Measurements from ENCODE around the gene C3orf85. TPM values are rescaled to one million over a fixed set of nuclear protein-coding genes. Genes with fewer than 3 reads are reported as not detected.

Gene C3orf85
- total and polyA plus RNA-seq, 5 experiments from 2014 or later = not detected

DNA sequence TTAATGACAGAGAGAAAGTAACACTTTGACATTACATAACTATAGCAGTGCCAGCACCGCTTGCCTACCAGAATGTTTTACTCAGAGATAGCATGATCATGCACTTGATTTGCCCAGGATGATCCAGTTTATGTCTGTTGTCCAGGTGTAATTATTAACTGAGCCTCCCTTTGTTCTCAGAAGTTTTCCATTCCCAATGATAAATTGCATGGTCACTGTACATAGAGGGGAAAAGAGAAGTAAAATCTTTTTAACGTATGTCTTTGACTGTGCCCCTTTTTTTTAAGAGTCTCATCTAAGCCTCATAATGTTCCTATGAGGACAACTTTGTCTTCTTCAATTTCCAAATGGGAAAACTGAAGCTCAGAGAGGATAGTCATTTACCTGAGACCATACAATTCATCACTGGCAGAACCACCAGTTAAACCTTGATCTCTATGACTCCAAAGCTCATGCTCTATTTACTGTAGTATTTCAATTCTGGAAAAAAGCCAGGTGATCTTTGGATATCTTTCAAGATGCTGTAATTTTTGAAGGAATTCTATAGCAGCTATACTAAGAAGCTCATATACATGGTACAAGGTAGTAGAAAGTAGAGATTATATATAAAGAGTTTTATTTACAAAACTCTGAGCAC lies 25.1 kb downstream of the C3orf85 start:
- Mint-ChIP-seq H3K9me3 (peaks cover 0 to 13% (median 5%) of the 10 kb centered on the region in 9 donors), H3K4me3 (no peak overlapping the region), H3K36me3 (no peaks in the 10 kb centered on the region), H3K4me1 (no peaks in the 10 kb centered on the region), H3K27me3 (peaks cover 0 to 5% (median 2%) of the 10 kb centered on the region in 5 donors), H3K27ac (no peak overlapping the region)
- POLR2A ChIA-PET = no interaction called here
- no peak for DNase-seq
- no peak for ATAC-seq

DNA sequence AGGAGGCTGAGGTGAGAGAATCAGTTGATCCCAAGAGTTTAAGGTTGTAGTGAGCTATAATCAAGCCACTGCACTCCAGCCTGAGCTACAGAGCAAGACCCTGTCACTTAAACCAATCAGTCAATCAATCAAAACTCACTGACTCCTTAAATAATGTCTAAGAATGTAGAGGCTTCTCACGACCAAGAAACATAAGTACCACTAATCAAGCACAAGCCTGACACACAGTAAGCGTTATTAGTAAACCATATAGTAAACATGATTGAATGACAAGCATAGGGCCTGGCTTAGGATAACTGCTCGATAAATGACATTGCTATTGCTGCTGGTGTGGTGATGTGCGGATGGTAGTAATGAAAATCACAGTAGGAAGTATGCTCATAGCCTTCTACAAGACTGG lies 29.4 kb downstream of the C3orf85 start:
- POLR2A ChIA-PET = no interaction called here
- Mint-ChIP-seq H3K4me1 (no peaks in the 10 kb centered on the region), H3K36me3 (no peaks in the 10 kb centered on the region), H3K27ac (no peak overlapping the region), H3K4me3 (no peak overlapping the region), H3K9me3 (peaks cover 0 to 9% (median under 1%) of the 10 kb centered on the region in 9 donors), H3K27me3 (peaks cover 0 to 8% (median 4%) of the 10 kb centered on the region in 5 donors)
- DNase-seq = no peak
- no peak for ATAC-seq

- ATAC-seq (no peak), DNase-seq (no peak)
- Mint-ChIP-seq H3K27ac (no peak overlapping the region), H3K9me3 (peaks cover 0 to 3% (median 0%) of the 10 kb centered on the region in 9 donors), H3K4me3 (no peak overlapping the region), H3K4me1 (no peaks in the 10 kb centered on the region), H3K36me3 (no peaks in the 10 kb centered on the region), H3K27me3 (peaks cover 0 to 17% (median 4%) of the 10 kb centered on the region in 5 donors)
- POLR2A ChIA-PET = no interaction called here
Observed at GRCh38 chr3:109171479-109171878, 35.0 kb downstream of the C3orf85 start.

DNA sequence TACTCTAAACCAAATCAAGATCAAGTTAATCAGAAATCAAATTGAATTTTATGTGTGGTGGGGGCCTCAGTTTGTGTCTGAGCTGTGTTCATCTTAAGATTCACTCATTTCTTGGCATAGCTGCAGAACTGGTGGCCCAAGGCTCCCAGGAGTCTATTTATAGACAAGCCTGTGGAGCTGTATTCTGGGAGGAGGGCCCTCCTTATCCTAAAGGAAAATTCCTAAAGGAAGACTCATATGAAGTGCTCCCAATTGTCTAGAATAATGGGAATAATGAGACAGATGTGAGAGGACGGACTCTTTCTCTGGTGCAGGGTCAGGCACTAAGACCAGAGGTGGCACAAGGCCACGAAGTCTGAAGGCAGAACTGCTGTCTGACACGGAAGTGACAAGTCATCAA lies 38.9 kb downstream of the C3orf85 start:
- POLR2A ChIA-PET = no interaction called here
- peaks cover 0 to 3% (median 0%) of the 10 kb centered on the region in 9 donors for H3K9me3 Mint-ChIP-seq
- DNase-seq (no peak), ATAC-seq (no peak)
- no peak overlapping the region for H3K27ac Mint-ChIP-seq
- no peak overlapping the region for H3K4me3 Mint-ChIP-seq
- H3K27me3 Mint-ChIP-seq = peaks cover 0 to 16% (median 2%) of the 10 kb centered on the region in 5 donors
- no peaks in the 10 kb centered on the region for H3K4me1 Mint-ChIP-seq
- H3K36me3 Mint-ChIP-seq = no peaks in the 10 kb centered on the region

DNA sequence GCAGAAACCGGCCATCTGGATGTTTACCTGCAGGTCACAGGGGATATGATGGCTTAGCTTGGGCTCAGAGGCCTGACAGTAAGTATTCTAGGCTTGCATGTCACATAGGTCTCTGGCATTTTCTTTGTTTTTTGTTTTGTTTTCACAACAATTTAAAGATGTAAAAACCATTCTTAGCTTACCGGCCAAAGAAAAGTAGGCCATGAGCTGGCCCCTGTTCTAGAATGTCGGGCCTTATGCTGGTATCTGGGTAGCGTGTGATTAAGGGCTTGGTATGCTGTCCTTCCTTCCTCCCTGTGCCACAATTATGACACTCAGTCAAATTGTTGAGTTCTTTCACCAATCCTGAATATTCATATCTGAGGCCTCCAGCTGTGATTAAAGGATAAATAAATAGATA lies 40.2 kb downstream of the C3orf85 start:
- Mint-ChIP-seq H3K36me3 (no peaks in the 10 kb centered on the region), H3K27ac (no peak overlapping the region), H3K4me3 (no peak overlapping the region), H3K4me1 (no peaks in the 10 kb centered on the region), H3K27me3 (peaks cover 0 to 24% (median 2%) of the 10 kb centered on the region in 5 donors), H3K9me3 (peaks cover 0 to 3% (median 0%) of the 10 kb centered on the region in 9 donors)
- POLR2A ChIA-PET = no interaction called here
- ATAC-seq (no peak), DNase-seq (no peak)

GRCh38 chr3:109177908-109178307 lies 41.4 kb downstream of the C3orf85 start:
- H3K36me3 Mint-ChIP-seq = peaks cover 0 to 2% (median 0%) of the 10 kb centered on the region in 3 donors
- ATAC-seq (no peak), DNase-seq (no peak)
- H3K4me3 Mint-ChIP-seq = no peak overlapping the region
- no peaks in the 10 kb centered on the region for H3K4me1 Mint-ChIP-seq
- peaks cover 0 to 6% (median 0%) of the 10 kb centered on the region in 9 donors for H3K9me3 Mint-ChIP-seq
- POLR2A ChIA-PET = no interaction called here
- peaks cover 0 to 25% (median 3%) of the 10 kb centered on the region in 5 donors for H3K27me3 Mint-ChIP-seq
- no peak overlapping the region for H3K27ac Mint-ChIP-seq

DNA sequence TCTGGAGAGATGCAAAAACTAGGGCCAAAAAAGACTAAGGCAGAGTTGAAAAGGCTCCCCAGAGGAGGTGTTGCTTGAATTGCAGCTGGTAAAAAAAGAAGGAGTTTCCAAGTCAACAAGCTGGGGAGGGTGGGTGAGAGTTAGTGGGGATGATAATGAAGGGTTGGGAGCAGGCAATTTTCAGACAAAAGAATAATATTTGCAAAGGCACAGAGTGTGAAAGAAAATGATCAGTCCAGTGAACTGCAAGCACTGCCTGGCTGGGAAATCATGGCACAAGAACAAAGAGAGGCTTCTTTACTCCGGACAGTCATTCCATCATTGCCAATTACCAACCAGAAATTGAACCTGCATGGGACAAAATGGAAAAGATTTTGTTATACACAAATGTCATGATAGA lies 42.2 kb downstream of the C3orf85 start:
- Mint-ChIP-seq H3K9me3 (peaks cover 0 to 8% (median 0%) of the 10 kb centered on the region in 9 donors), H3K27me3 (peaks cover 0 to 25% (median 7%) of the 10 kb centered on the region in 5 donors), H3K4me3 (no peak overlapping the region), H3K4me1 (no peaks in the 10 kb centered on the region), H3K36me3 (peaks cover 0 to 2% (median 0%) of the 10 kb centered on the region in 3 donors), H3K27ac (no peak overlapping the region)
- ATAC-seq (no peak), DNase-seq (no peak)
- POLR2A ChIA-PET = no interaction called here

DNA sequence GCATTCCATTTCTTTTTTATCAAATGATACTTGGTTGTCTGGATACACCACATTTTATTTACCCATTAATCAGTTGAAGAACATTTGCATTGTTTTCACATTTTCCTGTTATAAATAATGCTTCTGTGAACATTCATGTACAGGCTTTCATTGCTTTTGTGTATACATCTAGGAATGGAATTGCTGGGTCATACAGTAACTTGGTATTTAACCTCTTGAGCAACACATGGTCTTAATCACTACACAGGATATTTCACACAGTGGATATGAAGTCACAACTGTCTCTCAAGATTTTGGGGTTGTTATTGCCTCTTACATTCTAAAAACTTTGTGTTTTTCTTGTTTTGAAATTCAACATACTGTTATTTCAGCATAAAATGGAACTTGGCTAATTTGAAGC lies 48.2 kb downstream of the C3orf85 start:
- Mint-ChIP-seq H3K4me1 (no peaks in the 10 kb centered on the region), H3K36me3 (peaks cover 0 to 2% (median 0%) of the 10 kb centered on the region in 3 donors), H3K9me3 (peaks cover 0 to 6% (median 0%) of the 10 kb centered on the region in 9 donors), H3K4me3 (no peak overlapping the region), H3K27ac (no peak overlapping the region), H3K27me3 (peaks cover 0 to 13% (median 6%) of the 10 kb centered on the region in 5 donors)
- DNase-seq = no peak
- POLR2A ChIA-PET = no interaction called here
- ATAC-seq = no peak

- DNase-seq (no peak), ATAC-seq (no peak)
- Mint-ChIP-seq H3K4me3 (no peak overlapping the region), H3K27me3 (peaks cover 0 to 6% (median 6%) of the 10 kb centered on the region in 5 donors), H3K27ac (no peak overlapping the region), H3K9me3 (peaks cover 0 to 6% (median 0%) of the 10 kb centered on the region in 9 donors), H3K4me1 (no peaks in the 10 kb centered on the region), H3K36me3 (peaks cover 0 to 2% (median 0%) of the 10 kb centered on the region in 3 donors)
- POLR2A ChIA-PET = no interaction called here
Observed at GRCh38 chr3:109187390-109187789, 50.9 kb downstream of the C3orf85 start.

GRCh38 chr3:109188741-109189140 lies 52.2 kb downstream of the C3orf85 start:
- no peaks in the 10 kb centered on the region for H3K4me1 Mint-ChIP-seq
- H3K27ac Mint-ChIP-seq = no peak overlapping the region
- H3K27me3 Mint-ChIP-seq = peaks cover 0 to 6% (median 0%) of the 10 kb centered on the region in 5 donors
- DNase-seq (no peak), ATAC-seq (no peak)
- POLR2A ChIA-PET = no interaction called here
- H3K36me3 Mint-ChIP-seq = no peaks in the 10 kb centered on the region
- H3K9me3 Mint-ChIP-seq = no peaks in the 10 kb centered on the region
- no peak overlapping the region for H3K4me3 Mint-ChIP-seq

DNA sequence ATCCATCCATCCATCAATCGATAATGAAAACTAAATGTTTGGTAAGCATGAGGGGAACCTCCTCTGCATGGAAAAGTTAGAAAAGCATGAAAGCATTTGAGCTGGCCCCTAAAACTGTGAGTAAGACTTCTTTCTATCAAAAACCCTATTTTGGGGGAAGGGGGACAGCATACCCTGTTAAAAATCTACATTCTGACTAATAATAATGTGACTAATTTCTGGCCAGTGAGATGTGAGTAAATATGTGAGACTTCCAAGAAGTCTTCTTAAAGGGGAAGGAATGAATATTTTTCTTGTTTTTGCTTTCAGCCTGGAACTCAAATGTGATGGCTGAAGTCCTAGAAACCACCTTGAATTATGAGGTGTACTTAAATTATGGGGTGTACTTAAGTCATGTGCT lies 54.9 kb downstream of the C3orf85 start:
- Mint-ChIP-seq H3K9me3 (peaks cover 0 to 1% (median 0%) of the 10 kb centered on the region in 9 donors), H3K27me3 (peaks cover 0 to 4% (median 0%) of the 10 kb centered on the region in 5 donors), H3K4me1 (no peaks in the 10 kb centered on the region), H3K36me3 (no peaks in the 10 kb centered on the region), H3K27ac (no peak overlapping the region), H3K4me3 (no peak overlapping the region)
- ATAC-seq (no peak), DNase-seq (no peak)
- POLR2A ChIA-PET = no interaction called here

DNA sequence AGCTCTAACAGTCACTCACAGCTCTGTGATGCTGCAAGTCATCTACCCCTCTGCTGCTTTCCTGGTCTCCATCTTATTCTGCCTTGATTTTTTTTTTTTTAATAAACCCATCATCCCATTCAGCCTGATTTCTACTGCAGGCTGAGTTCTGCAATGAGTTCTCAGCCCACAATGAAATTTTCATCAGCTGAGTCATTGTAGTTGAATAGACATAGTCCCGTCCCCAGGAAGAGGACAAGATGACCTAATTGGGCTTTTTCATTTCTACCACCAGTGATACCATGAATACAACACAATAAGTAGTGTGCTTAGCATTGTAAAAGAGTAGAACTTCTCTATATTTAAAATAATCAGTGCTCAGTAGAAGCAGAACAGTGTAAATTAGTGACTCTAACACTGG lies 59.3 kb downstream of the C3orf85 start:
- Mint-ChIP-seq H3K4me1 (no peaks in the 10 kb centered on the region), H3K27me3 (peaks cover 0 to 7% (median 4%) of the 10 kb centered on the region in 5 donors), H3K36me3 (peaks cover 0 to 4% (median 0%) of the 10 kb centered on the region in 3 donors), H3K9me3 (peaks cover 0 to 7% (median 4%) of the 10 kb centered on the region in 9 donors), H3K4me3 (no peak overlapping the region), H3K27ac (no peak overlapping the region)
- DNase-seq = no peak
- ATAC-seq = no peak
- POLR2A ChIA-PET = no interaction called here
